Prostate gland (tissue), 2 donors: ENCODE data around the gene MBNL1. TPM values are rescaled to one million over a fixed set of nuclear protein-coding genes. Genes with fewer than 3 reads are reported as not detected.
"Not testable (repeated sequence)": the region's sequence is repeated elsewhere in the genome, so short reads cannot be mapped to it uniquely, and the experiment has no call there.

Experiments used
- DNase-seq: peaks from one replicate; pipeline ENCODE4 v3.0.0-alpha.2; 2019; ENCODE audit warnings: low spot score
- H3K27ac ChIP-seq, 2 donors: fragments of 200-600 bp; sonication (generic); 2 replicates each; pipeline ENCODE4 v1.5.1; 2017 to 2019
- H3K27me3 ChIP-seq: fragments of 200-600 bp; sonication (generic); replicated peaks from 2 replicates; pipeline ENCODE4 v1.5.1; 2019; ENCODE audit not compliant: insufficient read depth
- H3K36me3 ChIP-seq, 2 donors: fragments of 200-600 bp; sonication (generic); 1 replicate in 1 of 2; 2 replicates in 1 of 2; pipeline versions ENCODE4 v1.5.1 to v1.8.1; 2017 to 2019
- H3K4me1 ChIP-seq: fragments of 200-600 bp; sonication (generic); replicated peaks from 2 replicates; pipeline ENCODE4 v1.5.1; 2019
- H3K4me3 ChIP-seq, 2 donors: fragments of 200-600 bp; sonication (generic); 2 replicates each; pipeline ENCODE4 v1.5.1; 2017 to 2019
- H3K9me3 ChIP-seq: fragments of 200-600 bp; sonication (generic); 2 replicates; pipeline ENCODE4 v1.5.1; 2017
- CTCF ChIP-seq, 4 experiments: fragments of 200-600 bp in 2 of 4; fragments of 450-650 bp in 2 of 4; sonication (generic) in 2 of 4; IDR thresholded peaks; 1 replicate in 3 of 4; 2 replicates in 1 of 4; pipeline ENCODE4 v1.5.1; 2016 to 2019; ENCODE audit warnings: antibody characterized with exemption in 4 of 4, mild to moderate bottlenecking in 2 of 4, moderate library complexity in 2 of 4
- POLR2A ChIP-seq: fragments of 450-650 bp; IDR thresholded peaks from one replicate; pipeline ENCODE4 v1.6.1; 2016; ENCODE audit warnings: antibody characterized with exemption, mild to moderate bottlenecking
- POLR2AphosphoS5 ChIP-seq: sonication (generic); formaldehyde crosslinking; IDR thresholded peaks from one replicate; pipeline ENCODE4 v1.6.1; 2017; ENCODE audit warnings: antibody characterized with exemption
- WGBS: methylation state at CpG from one replicate; pipeline ENCODE4 v1.1.5; 2018; 5-methylcytosine and 5-hydroxymethylcytosine counted together
- intact Hi-C: fragments of 100-400 bp; cut with DNase I; formaldehyde crosslinking; loops from one replicate; pipeline ENCODE4 v1.14.2; 2022
- total RNA-seq, 2 donors: library from RNA; depleted of rRNA; stranded (reverse); fragments of >200 nt; gene quantifications; one replicate each; pipeline ENCODE4 v1.1.0, GENCODE V29; 2016

The MBNL1 gene
- total RNA-seq, 2 donors from 2014 or later: 131 to 226 TPM

- Histone ChIP-seq H3K4me1 (peaks cover 3% of the 10 kb centered on the region), H3K27me3 (no peaks in the 10 kb centered on the region), H3K4me3 (no peak overlapping the region), H3K27ac (no peak overlapping the region), H3K9me3 (no peaks in the 10 kb centered on the region), H3K36me3 (no peaks in the 10 kb centered on the region)
- DNase-seq: no peak
- 87% methylated on average over 3 of the region's 3 CpGs for WGBS
- no peak for TF ChIP-seq POLR2A
- TF ChIP-seq CTCF (IDR thresholded peaks at IDR 0.05): no peak
- no peak for TF ChIP-seq POLR2AphosphoS5
- intact Hi-C loops: no loop called here
Observed at GRCh38 chr3:152334761-152335160, 66.0 kb downstream of the MBNL1 start.

GRCh38 chr3:152335273-152335672 is 66.5 kb downstream of the MBNL1 start:
- Histone ChIP-seq H3K4me1 (peaks cover 3% of the 10 kb centered on the region), H3K4me3 (no peak overlapping the region), H3K9me3 (no peaks in the 10 kb centered on the region), H3K36me3 (no peaks in the 10 kb centered on the region), H3K27me3 (no peaks in the 10 kb centered on the region), H3K27ac (no peak overlapping the region)
- no peak for DNase-seq
- intact Hi-C loops: no loop called here
- TF ChIP-seq POLR2A: no peak
- no peak for TF ChIP-seq CTCF (IDR thresholded peaks at IDR 0.05)
- TF ChIP-seq POLR2AphosphoS5: no peak
- 92% methylated on average over 2 of the region's 2 CpGs for WGBS

GRCh38 chr3:152337337-152337736 is 68.6 kb downstream of the MBNL1 start:
- H3K9me3 ChIP-seq, H3K27ac ChIP-seq, H3K27me3 ChIP-seq, DNase-seq, H3K4me1 ChIP-seq, intact Hi-C loops, H3K36me3 ChIP-seq, H3K4me3 ChIP-seq: not testable (repeated sequence)
- 92% methylated on average over 6 of the region's 6 CpGs for WGBS

GRCh38 chr3:152338159-152338720 is 69.5 kb downstream of the MBNL1 start:
- no peak for TF ChIP-seq POLR2AphosphoS5
- Histone ChIP-seq H3K9me3 (no peaks in the 10 kb centered on the region), H3K36me3 (no peaks in the 10 kb centered on the region), H3K4me3 (no peak overlapping the region), H3K4me1 (no peaks in the 10 kb centered on the region), H3K27ac (no peak overlapping the region), H3K27me3 (no peaks in the 10 kb centered on the region)
- intact Hi-C loops: no loop called here
- WGBS: 98% methylated on average over 5 of the region's 5 CpGs
- DNase-seq: no peak

GRCh38 chr3:152339881-152340505 is 71.3 kb downstream of the MBNL1 start:
- Histone ChIP-seq H3K9me3 (no peaks in the 10 kb centered on the region), H3K4me3 (no peak overlapping the region), H3K36me3 (no peaks in the 10 kb centered on the region), H3K27me3 (no peaks in the 10 kb centered on the region), H3K4me1 (no peaks in the 10 kb centered on the region), H3K27ac (no peak overlapping the region)
- no peak for TF ChIP-seq CTCF (IDR thresholded peaks at IDR 0.05)
- no peak for TF ChIP-seq POLR2AphosphoS5
- no peak for TF ChIP-seq POLR2A
- intact Hi-C loops: no loop called here
- 83% methylated on average over 4 of the region's 4 CpGs for WGBS
- DNase-seq: no peak

GRCh38 chr3:152345233-152345632 is 76.5 kb downstream of the MBNL1 start:
- DNase-seq: no peak
- H3K27ac ChIP-seq: no peak overlapping the region
- H3K9me3 ChIP-seq: no peaks in the 10 kb centered on the region
- 68% methylated on average over 1 of the region's 1 CpG for WGBS
- H3K4me1 ChIP-seq: no peaks in the 10 kb centered on the region
- H3K4me3 ChIP-seq: no peak overlapping the region
- intact Hi-C loops: no loop called here
- no peaks in the 10 kb centered on the region for H3K27me3 ChIP-seq
- no peaks in the 10 kb centered on the region for H3K36me3 ChIP-seq
- no peak for TF ChIP-seq CTCF (IDR thresholded peaks at IDR 0.05)
- no peak for TF ChIP-seq POLR2A
- no peak for TF ChIP-seq POLR2AphosphoS5
